Measurements from ENCODE around the gene PXDN.

The PXDN gene

GRCh38 chr2:1590596-1591460 is 153.5 kb downstream of the PXDN start:
- DNase-seq, result no peak

GRCh38 chr2:1588978-1589621 is 155.2 kb downstream of the PXDN start:
- no peak for DNase-seq

DNA sequence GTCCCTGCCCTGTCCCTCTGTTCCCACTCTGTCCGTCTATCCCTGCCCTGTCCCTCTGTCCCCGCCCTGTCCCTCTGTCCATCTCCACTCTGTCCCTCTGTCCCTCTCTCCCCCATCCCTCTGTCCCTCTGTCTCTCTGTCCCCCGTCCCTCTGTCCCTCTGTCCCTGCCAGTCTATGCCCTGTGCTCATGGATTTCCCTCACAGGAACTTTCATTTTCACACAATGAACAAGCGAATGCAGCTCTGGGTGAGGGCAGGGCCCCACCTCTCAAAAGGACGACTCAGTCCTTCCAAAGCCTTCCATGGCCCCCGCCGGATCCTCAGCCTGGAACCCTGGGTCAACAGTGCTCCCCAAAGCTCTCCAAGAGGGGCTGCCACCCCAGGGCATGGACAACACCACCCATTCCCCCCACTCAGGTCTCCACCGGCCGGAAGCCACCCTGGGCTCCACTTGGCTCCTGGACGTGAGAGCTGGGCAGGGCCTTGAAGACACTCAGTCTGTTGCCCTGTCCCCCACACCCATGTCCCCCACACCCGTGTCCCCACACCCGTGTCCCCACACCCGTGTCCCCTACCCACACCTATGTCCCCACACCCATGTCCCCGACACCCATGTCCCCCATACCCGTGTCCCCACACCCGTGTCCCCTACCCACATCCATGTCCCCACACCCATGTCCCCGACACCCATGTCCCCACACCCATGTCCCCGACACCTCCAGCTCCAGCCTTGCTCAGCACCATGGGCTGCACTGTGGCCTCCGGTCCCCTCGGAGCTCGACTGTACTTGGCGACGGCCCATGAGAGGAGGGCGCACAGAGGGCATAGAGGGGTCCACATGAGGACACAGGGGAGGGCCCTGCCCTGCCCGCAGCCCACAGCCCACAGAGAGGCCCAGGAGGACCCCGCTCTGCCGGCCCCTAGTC is 156.0 kb downstream of the PXDN start:
- DNase-seq, result no peak

DNA sequence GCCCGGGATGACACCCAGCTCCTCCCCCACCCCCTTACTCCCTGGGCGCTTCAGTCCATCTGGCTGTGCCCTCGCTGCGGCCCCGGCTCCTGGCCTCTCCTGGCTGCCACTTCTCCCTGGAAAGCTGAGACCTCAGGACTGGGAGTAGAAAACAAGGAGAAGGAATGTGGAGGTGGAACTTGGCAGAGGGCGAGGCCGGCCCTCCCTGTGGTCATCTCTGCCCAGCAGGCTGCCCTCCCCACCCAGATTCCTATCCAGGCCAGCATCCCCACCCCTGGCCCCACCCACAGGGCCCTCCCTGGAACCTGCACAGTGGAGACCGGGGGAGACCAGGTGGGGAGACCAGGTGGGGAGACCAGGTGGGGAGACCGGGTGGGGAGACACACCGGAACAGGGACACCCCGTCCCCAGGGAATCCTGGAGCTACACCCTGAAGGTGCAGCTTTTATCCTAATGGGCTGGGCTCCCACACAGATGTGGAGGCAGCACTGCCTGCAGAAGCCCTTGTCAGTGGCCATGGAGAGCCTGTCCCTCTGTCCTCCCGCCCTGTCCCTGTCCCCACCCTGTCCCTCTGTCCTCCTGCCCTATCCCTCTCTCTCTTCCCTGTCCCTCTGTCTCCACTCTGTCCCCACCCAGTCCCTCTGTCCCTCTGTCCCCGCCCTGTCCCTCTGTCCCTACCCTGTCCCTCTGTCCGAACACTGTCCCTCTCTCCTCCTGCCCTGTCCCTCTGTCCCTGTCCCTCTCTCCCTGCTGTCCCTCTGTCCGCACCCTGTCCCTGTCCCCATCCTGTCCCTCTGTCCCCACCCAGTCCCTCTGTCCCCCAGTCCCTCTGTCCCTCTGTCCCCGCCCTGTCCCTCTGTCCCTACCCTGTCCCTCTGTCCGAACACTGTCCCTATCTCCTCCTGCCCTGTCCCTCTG is 157.1 kb downstream of the PXDN start:
- DNase-seq, result no peak

- no peak for DNase-seq
Measured at GRCh38 chr2:1586251-1586922, 157.9 kb downstream of the PXDN start.

GRCh38 chr2:1585635-1586034 is 158.7 kb downstream of the PXDN start:
- no peak for DNase-seq

DNA sequence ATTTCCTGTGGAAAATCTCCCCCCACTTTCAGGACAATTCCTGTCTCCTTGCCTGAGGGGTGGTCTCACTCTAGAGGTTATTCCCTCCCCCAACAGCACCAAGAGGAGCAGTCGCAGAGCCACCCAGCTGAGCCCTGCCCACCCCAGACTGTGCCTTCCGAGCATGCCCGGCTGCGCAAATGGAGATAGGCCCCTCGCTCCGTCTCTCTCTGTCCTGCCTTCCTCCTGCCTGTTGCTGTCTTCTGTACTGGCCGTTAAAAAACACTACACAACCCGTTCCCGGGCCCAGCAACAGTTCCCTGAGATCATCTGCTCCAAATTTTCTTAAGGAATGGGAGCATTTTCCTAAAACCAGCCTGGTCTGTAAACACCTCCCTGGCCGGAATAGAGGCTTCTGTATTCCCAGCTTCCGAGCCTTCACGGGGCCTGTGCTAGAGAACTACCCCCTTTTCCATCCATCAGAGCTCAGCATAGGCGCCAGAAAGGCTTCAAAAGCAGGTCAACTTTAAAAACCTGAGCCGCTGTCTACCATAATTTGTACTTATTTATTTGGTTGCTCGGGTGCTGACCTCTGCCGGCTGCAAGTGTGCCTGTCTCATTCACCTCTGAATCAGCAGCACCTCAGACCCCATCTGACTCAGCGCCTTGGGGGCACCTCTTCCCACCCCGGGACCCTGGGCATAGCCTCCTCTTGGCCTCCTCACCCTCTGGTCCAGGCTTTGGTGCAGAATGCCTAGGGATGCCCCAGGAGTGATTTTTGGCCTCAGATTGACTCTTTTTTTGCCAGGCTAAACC is 159.4 kb downstream of the PXDN start:
- DNase-seq, result no peak

DNA sequence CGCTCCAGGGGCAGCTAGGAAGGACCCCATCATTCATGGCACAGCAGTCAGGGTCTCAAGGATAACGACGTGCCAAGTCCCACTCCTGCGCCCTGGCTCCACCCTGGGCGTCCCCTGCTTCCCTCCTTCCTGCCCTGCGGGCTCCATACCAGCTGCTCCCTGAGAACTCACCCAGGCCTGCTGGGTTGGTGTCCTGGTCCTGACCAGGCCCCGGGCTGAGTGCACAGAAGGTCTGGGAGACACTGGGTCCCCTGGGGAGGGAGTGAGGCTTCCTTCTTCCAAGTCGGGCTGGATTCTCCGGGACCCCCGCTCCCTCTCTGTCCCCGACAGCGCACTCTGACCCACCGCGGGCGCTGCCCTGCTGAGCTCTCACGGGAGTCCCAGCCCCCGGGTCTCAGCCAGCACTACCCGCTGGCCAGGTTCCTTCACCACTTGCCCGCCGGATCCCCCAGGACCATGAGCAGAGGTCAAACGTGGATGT is 160.2 kb downstream of the PXDN start:
- no peak for DNase-seq

- no peak for DNase-seq
Measured at GRCh38 chr2:1582891-1583341, 161.4 kb downstream of the PXDN start.

- no peak for DNase-seq
Measured at GRCh38 chr2:1581965-1582625, 162.2 kb downstream of the PXDN start.
